OCI-LY7 (cell line): Measurements from ENCODE around the gene SDC3. TPM values are rescaled to one million over a fixed set of nuclear protein-coding genes. Genes with fewer than 3 reads are reported as not detected.

ENCODE experiments used
- BruUV-seq: library from RNA; stranded (reverse); fragments of 400-500 nt; replicated peaks from 2 replicates; lab custom pipeline; 2021; lab: Mats Ljungman, UMichigan
- CTCF ChIA-PET: fragments of 300-600 bp; sonication (Branson Sonifier 250); formaldehyde crosslinking; loops from one replicate; lab custom pipeline; 2022; ENCODE audit warnings: antibody characterized with exemption; ENCODE audit not compliant: unreplicated experiment; lab: Charles Lee
- POLR2A ChIA-PET: fragments of 300-600 bp; sonication (Branson Sonifier 250); formaldehyde crosslinking; loops from one replicate; lab custom pipeline; 2022; ENCODE audit warnings: antibody characterized with exemption; lab: Charles Lee
- DNase-seq: peaks from one replicate; pipeline ENCODE4 v3.0.0-alpha.2; 2015; ENCODE audit warnings: low spot score
- H2AFZ ChIP-seq: fragments of 200-600 bp; sonication (generic), shearing (Covaris generic); 2 replicates; pipeline ENCODE4 v1.6.1; 2014; ENCODE audit warnings: mild to moderate bottlenecking, antibody characterized with exemption, low read length, moderate library complexity
- H3K27ac ChIP-seq: fragments of 200-600 bp; sonication (generic); 2 replicates; pipeline ENCODE4 v1.5.1; 2014; ENCODE audit warnings: mixed run types, low read depth, mild to moderate bottlenecking, moderate library complexity, low read length, inconsistent platforms; ENCODE audit not compliant: poor library complexity, severe bottlenecking
- H3K36me3 ChIP-seq: fragments of 200-600 bp; sonication (generic); 2 replicates; pipeline ENCODE4 v1.6.1; 2014; ENCODE audit warnings: mild to moderate bottlenecking, antibody characterized with exemption, low read length, moderate library complexity, mixed read lengths; ENCODE audit not compliant: insufficient read depth
- H3K4me1 ChIP-seq: fragments of 200-600 bp; sonication (generic); 2 replicates; pipeline ENCODE4 v1.5.1; 2014; ENCODE audit warnings: mild to moderate bottlenecking, low read length; ENCODE audit not compliant: insufficient read depth, poor library complexity, severe bottlenecking
- H3K4me2 ChIP-seq: fragments of 200-600 bp; sonication (generic); 2 replicates; pipeline ENCODE4 v1.6.1; 2014; ENCODE audit warnings: mild to moderate bottlenecking, low read length
- H3K4me3 ChIP-seq: fragments of 200-600 bp; sonication (generic); 2 replicates; pipeline ENCODE4 v1.5.1; 2014; ENCODE audit warnings: mild to moderate bottlenecking, low read depth, low read length; ENCODE audit not compliant: poor library complexity, severe bottlenecking
- H3K79me2 ChIP-seq: fragments of 200-600 bp; sonication (generic); 2 replicates; pipeline ENCODE4 v1.6.1; 2016; ENCODE audit warnings: low read depth, mild to moderate bottlenecking, low read length, moderate library complexity, mixed read lengths; ENCODE audit not compliant: insufficient read depth
- H3K9me2 ChIP-seq: fragments of 200-600 bp; sonication (generic); 2 replicates; pipeline ENCODE4 v1.6.1; 2016; ENCODE audit warnings: mild to moderate bottlenecking, low read length, mixed read lengths; ENCODE audit not compliant: insufficient read depth
- H3K9me3 ChIP-seq: fragments of 200-600 bp; sonication (generic); 2 replicates; pipeline ENCODE4 v1.6.1; 2014; ENCODE audit warnings: mild to moderate bottlenecking, mixed run types, low read length, mixed read lengths
- H4K20me1 ChIP-seq: fragments of 200-600 bp; sonication (generic); 2 replicates; pipeline ENCODE4 v1.6.1; 2014; ENCODE audit warnings: mild to moderate bottlenecking, antibody characterized with exemption, low read length, moderate library complexity, mixed read lengths; ENCODE audit not compliant: insufficient read depth
- CTCF ChIP-seq: fragments of 200-600 bp; sonication (generic); conservative IDR thresholded peaks from 2 replicates; pipeline ENCODE4 v1.5.1; 2014; ENCODE audit warnings: mild to moderate bottlenecking, antibody characterized with exemption, low read length, moderate library complexity, mixed read lengths
- EZH2phosphoT487 ChIP-seq: fragments of 200-600 bp; sonication (generic); IDR thresholded peaks from 2 replicates; pipeline ENCODE4 v1.6.1; 2018; ENCODE audit warnings: low read depth, borderline replicate concordance, mild to moderate bottlenecking, mixed run types, antibody characterized with exemption, low read length, moderate library complexity, mixed read lengths
- intact Hi-C: fragments of 100-400 bp; cut with micrococcal nuclease; formaldehyde crosslinking; loops from one replicate; pipeline ENCODE4 v1.10.0; 2022; ENCODE audit not compliant: unreplicated experiment
- total RNA-seq, 2 experiments: library from RNA; depleted of rRNA in 1 of 2; stranded (reverse); fragments of >200 nt in 1 of 2; shearing (Covaris generic) in 1 of 2; gene quantifications; 2 replicates each; pipeline ENCODE4 v1.2.3, GENCODE V29; 2014 to 2022

The SDC3 gene
- total RNA-seq, 2 experiments from 2014 or later, result not detected

- Histone ChIP-seq H3K4me1 (no peaks in the 10 kb centered on the region), H3K79me2 (no peaks in the 10 kb centered on the region), H3K9me3 (no peaks in the 10 kb centered on the region), H3K4me3 (no peak overlapping the region), H4K20me1 (no peaks in the 10 kb centered on the region), H3K36me3 (no peaks in the 10 kb centered on the region), H2AFZ (no peak overlapping the region), H3K4me2 (no peak overlapping the region), H3K9me2 (no peaks in the 10 kb centered on the region), H3K27ac (no peak overlapping the region)
- intact Hi-C loops, result no loop called here
- ChIA-PET POLR2A (interaction anchor here (0.5 kb wide), 1 partner anchor 20 kb away, joined by 3 read pairs; no protein-coding TSS in a partner anchor), CTCF (no interaction called here)
- TF ChIP-seq EZH2phosphoT487 (no peak), CTCF (no peak)
- BruUV-seq, result no TSS peak
- no peak for DNase-seq
Observed at GRCh38 chr1:30903343-30904034, 5.1 kb downstream of the SDC3 start.

- H4K20me1 ChIP-seq, result no peaks in the 10 kb centered on the region
- H3K27ac ChIP-seq, result no peak overlapping the region
- H2AFZ ChIP-seq, result no peak overlapping the region
- H3K36me3 ChIP-seq, result no peaks in the 10 kb centered on the region
- no peaks in the 10 kb centered on the region for H3K9me3 ChIP-seq
- intact Hi-C loops, result no loop called here
- H3K4me1 ChIP-seq, result no peaks in the 10 kb centered on the region
- no peak for DNase-seq
- ChIA-PET CTCF (no interaction called here), POLR2A (no interaction called here)
- TF ChIP-seq EZH2phosphoT487 (no peak), CTCF (no peak)
- no peak overlapping the region for H3K4me2 ChIP-seq
- no TSS peak for BruUV-seq
- H3K4me3 ChIP-seq, result no peak overlapping the region
- H3K79me2 ChIP-seq, result no peaks in the 10 kb centered on the region
- no peaks in the 10 kb centered on the region for H3K9me2 ChIP-seq
Observed at GRCh38 chr1:30902593-30903290, 5.8 kb downstream of the SDC3 start.
